Measurements from ENCODE around the gene CUX1.

Gene CUX1

GRCh38 chr7:102081244-102081627 lies 263.8 kb downstream of the CUX1 start:
- DNase-seq = no peak

- DNase-seq = no peak
These were observed 265.4 kb downstream of the CUX1 start for GRCh38 chr7:102082693-102083368.

- DNase-seq = no peak
These were observed 267.9 kb downstream of the CUX1 start for GRCh38 chr7:102085218-102085772.

DNA sequence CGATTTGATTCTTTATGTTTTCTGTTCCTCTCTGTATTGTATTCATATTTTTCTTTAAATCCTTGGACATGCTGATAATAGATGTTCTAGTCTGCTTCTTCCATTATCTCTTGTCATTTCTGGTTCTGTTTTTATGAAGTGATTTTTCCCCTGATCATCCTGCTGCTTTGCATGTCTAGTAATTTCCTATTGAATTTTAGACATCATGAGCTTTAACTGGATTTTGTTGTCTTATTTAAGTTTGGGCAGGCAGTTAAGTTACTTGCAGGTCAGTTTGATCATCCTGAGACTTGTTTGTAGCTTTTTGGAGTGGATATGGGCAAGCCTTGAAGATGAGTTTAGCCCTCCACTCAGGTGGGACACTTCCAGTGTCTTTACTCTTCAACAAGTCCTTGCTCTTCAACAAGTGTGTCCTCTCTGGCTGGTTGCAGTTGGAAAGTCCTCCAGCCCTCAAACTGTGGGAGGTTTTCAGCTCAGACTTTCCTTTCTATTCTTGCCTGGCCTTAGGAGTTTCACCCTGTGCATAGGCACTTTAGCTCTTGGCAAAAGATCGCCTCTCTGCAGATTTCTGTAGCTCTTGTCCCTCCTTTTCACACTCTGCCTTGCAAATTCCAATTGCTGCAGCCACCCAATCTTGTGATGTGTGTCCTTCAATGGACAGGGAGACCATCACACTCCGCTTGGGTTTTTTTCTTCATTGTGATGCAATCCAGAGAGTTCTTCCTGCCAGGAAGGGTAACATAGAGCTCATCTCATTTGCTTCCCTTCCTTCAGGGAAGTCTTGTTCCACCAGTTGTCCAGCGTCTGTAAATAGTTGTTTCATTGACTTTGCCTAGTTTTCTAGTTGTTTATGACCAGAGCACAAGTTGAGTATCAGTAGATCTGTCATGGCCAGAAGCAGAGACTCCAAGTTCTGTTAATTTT lies 272.0 kb downstream of the CUX1 start:
- DNase-seq = no peak

DNA sequence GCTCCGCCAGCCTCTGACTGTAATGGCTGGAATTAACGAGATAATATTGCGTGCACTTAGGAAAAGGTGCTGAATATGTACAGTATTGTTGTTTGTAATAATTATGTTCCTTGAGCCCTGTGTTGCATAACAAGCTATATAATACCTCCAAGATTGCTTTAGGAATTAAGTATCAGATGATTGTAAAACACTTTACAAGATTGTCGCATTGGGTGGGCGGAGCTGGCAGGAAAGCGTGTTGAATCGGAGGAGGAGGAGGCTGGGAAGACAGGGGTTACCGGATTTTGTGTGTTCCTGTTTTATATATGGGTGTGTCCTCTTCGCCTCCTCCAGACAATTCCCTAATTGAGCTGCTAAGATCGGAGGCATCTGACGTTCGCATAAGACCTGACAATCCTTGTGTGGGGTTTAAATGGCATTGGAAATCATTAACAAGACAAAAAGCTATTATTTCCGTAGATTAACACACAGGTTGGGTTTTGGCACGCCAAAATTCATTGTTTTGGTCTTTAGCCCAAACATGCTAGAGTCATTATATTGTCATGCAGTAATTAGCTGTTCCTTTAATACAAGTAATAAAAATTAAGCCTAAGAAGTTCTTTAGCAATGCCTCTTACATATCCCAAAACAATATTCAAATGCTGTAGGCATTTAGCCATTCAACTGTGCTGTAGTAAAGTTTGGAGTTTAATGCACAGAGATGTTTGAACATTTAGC lies 276.3 kb downstream of the CUX1 start:
- DNase-seq = no peak

- DNase-seq = no peak
These were observed 276.9 kb downstream of the CUX1 start for GRCh38 chr7:102094316-102094650.

GRCh38 chr7:102095321-102096011 lies 278.0 kb downstream of the CUX1 start:
- DNase-seq = no peak

DNA sequence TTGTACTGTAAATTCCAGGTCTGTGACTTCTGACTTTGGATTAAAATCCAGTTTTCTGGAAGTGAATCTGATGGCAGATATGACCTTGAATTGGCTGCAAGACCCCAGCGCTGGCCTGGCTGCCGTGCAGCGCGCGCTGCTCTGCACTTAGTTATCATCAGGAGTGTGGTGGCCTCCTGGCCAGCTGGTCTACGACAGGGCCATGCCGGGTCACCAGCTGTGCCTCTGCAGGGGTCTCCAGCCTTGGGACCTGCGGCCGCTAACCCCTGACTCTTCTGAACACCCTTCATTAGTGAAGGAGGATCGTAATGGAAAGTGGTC lies 278.5 kb downstream of the CUX1 start:
- DNase-seq = no peak

DNA sequence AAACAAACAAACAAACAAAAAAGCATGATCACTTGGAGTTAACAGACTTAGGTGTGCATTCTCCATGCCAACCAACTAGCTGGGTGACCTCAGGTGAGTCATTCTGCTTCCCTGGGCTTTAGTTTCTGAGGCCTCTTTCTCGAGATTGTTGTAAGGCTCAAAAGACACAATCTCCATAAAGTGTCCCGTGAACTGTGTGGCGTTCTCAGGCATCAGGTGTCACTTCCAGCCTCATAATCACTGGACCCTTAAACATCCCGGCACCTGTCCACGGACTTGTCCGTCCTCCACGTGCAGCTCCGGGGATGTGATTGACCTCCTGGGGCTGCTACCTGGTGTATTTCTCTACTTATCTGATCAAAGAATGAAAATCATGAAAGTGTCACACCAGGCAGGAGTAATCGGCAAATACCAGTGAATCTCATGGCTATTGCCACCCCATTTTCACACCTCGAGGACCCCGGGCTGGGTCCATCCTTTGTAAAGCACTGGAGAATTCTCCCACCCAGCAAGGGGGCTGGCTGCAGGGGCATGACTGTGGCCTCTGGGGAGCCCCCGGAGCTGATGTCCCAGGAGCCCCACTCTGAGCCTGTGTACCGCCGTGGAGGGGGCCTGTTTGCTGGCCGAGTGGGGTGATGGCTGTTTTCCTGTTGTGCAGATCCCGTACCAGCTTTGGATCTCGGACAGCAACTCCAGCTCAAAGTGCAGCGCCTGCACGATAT lies 279.4 kb downstream of the CUX1 start:
- DNase-seq = no peak

DNA sequence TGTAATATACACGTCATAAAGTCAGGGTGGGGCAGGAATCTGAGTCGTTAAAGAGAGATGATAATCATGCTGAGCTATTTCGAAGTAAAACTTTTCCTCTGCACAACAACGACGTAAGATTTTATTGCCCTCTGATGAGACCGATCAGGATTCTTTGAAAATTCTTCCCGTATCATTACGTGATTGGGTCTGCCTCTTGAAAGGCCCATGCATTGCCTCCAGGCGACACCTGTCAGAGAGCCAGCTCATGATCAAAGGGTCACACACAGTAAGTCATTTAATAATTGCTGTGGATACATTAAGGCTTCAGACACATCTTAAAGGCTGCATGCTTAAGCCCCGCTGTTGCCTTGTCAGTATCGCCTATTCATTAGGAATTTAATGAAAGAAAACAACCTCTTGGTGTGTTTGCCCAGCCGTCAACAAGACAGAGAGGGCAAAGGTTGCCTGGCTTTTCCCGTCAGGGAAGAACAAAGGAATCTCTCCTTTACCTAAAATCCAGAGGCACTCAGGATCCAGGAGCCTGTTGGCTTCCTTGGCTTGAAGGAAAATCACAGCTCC lies 280.3 kb downstream of the CUX1 start:
- no peak for DNase-seq

DNA sequence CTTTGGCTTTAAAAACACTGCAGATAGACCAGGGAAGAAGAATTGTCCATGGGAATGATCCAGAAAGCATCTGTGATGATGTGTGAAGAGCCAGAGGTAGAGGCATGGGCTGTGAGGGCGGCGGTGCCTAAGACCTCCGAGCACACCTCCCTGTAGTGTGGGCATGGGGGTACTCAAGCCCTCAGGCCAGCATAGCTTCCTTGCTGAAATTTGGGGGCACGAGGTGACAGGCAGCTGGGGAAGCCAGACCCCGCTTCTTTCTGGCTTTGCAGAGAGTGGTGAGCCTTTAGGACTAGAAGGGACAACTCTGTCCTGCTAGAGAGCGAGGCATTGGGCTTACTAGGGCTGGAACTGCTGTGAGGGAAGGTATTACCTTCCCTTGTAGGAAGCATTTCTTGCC lies 281.6 kb downstream of the CUX1 start:
- DNase-seq = no peak

- no peak for DNase-seq
These were observed 282.0 kb downstream of the CUX1 start for GRCh38 chr7:102099474-102099873.

GRCh38 chr7:102101111-102101551 lies 283.7 kb downstream of the CUX1 start:
- no peak for DNase-seq

DNA sequence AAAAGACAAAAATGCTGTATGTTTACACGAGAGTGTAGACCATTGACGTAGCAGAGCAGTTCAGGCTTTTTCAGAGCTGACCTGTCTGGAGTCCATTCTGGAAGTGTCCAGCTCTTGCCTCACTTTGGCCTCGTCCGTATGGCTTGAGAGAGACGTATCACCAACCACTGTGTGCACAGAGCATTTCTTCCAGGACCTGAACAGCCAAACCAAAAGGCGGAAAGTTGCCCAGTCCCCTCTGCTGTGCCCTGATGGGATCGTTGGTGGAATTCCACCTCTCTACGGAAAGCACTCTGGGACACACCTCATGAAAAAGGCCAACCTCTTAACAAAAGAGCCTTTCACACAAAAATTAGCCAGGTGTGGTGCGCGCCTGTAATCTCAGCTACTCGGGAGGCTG lies 284.5 kb downstream of the CUX1 start:
- no peak for DNase-seq

DNA sequence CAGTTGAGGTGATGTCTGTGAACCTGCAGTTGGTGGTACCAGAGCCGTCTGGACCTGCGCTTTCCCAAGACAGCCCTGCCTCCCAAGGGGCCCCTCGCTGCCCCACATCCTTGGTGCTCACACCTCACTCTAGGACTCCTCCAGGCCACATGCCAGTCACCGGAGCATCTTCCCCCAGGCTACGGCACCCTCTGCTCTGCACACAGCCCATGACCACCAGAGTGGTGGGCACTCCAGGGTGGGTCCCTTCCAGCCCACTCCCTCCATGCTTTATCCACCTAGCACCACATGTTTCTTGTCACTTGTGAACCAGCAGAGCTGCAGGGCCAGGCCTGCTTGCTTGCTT lies 285.6 kb downstream of the CUX1 start:
- no peak for DNase-seq

GRCh38 chr7:102104245-102104644 lies 286.8 kb downstream of the CUX1 start:
- DNase-seq = no peak

DNA sequence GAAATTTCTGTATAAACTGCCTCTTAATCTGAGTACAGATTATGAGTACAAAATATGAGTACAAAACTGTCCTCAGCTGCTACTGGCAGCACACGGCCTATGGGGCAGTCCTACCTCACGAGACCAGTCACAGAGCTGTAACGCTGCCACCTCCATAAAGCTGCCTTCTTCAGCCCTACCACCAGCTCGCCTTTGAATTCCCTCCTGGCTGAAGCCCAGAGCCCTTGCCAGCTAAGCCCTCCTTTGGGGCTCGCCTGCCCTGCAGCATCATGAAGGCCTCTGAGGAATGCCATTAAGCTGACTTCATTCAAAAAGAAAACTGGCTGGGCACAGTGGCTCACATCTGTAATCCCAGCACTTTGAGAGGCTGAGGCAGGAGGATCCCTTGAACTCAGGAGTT lies 289.2 kb downstream of the CUX1 start:
- no peak for DNase-seq

DNA sequence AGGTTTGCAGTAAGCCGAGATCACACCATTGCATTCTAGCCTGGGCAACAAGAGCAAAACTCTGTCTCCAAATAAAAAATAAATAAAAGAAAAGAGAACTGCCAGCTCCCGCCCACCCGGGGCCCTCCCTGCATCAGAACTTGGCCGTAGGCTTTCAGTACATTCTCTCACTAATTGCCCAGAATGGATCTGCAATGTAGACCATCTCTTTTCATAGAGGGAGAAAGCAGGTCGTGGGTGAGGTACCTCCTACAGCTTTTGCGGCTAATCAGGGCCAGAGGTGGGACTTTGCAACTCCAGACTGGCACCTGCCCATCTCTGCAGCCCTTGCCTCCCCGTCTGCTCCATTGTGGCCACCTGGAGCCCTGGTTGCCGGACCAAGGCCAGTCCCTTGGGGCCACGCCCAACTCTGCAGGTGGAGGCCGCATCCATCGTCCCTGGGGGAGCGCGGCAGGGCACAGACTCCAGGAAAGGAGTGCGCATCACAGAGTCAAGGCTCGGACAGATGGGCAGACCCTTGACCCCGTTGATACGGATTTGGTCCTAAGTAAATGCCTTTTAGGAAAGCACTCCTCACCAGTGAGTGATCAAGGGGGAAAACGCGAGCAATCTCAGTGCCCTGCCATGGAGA lies 290.2 kb downstream of the CUX1 start:
- no peak for DNase-seq

- no peak for DNase-seq
These were observed 293.9 kb downstream of the CUX1 start for GRCh38 chr7:102111061-102112041.

DNA sequence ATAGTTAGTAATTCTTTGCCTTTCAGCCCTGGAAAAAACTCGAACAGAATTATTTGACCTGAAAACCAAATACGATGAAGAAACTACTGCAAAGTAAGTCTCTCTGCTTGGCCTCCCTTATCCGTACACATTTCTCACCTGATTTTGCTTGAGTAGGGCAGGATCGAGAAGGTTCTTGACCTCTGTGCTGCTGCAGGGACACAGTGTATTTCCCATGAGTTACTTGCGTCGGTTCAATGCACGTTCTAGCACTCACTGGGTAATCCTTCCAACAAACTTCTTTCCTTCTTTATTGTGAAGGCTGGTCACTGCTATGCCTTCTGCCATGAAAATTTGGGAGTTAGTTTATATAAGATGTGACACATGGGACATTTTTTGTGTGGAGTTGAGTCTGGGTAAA lies 297.8 kb downstream of the CUX1 start:
- no peak for DNase-seq
